GM19351 (cell line): Measurements from ENCODE around the gene FHL2.

ENCODE experiments used
- ATAC-seq: cut with Tn5 transposase; IDR thresholded peaks from one replicate; pipeline ENCODE4 v1.9.1; 2021; ENCODE audit warnings: mild to moderate bottlenecking, moderate library complexity; ENCODE audit not compliant: unreplicated experiment

Gene FHL2

DNA sequence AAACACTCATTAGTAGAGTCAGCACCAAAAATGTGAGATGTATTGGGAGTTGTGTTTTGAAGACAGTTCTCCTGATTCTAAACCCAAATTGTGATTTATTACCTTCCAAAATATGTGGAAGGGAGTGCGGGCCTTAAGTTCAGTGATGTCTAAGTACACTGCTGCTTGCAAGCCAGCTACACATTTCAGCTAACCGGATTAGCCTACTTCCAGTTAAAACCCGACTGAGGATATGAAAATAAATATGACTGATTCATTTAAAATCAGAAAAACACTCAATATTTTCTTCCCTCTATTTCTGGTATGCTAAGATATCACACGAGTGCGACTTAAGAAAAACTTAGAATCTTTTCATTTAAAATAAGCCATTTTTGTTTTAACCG, 907 bp downstream of the FHL2 start:
- no peak for ATAC-seq

DNA sequence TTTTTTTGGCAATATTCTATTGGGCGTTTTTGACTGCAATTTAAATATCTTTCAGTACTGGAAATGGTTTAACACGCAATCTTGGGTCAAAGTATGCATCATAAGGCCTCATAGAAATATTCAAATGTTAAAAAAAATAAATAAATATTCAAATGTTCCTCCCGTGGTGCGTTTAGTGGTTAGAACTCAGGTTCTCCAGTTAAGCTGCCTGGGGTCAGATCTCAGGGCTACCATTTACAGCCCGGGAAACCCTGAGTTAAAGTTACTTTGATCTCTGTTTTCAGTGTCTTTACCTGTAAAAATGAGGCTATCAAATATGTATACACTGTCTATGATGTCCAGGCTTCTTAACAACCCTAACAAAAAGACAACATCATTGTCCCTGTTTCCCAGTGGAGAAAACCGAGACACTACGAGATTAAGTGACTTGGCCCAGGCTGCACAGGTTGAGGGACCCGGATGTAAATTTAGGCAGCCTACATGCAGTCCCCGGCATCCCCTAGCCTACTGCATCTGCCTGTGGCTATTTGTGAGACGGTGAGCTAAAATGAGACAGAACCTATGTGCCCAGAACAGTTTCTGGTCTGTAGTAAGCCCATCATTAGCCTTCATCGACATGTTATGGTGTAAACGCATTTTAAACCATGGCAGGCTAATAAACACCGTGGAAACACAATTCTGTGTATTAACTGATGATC, 1.7 kb downstream of the FHL2 start:
- no peak for ATAC-seq

- ATAC-seq = no peak
These were observed 2.4 kb downstream of the FHL2 start for GRCh38 chr2:105396254-105397024.

DNA sequence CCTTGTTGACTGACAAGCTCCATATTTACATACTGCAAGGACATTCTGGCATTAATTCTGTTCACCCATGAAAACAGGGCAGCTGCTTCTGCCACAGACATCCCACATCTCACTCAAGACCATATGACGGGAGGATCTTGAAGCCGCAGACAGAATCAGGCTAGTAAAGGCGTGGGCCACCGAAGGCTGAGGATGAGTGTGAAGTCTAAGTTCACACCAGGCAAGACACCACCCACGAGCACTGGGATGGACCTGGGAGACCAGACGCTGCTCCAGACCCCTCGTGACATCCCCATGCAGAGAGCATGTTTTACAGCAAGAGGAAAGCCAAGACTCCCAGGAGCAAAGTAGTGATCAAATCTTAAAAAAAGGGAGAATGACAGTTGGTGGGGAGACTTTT, 3.2 kb downstream of the FHL2 start:
- no peak for ATAC-seq

DNA sequence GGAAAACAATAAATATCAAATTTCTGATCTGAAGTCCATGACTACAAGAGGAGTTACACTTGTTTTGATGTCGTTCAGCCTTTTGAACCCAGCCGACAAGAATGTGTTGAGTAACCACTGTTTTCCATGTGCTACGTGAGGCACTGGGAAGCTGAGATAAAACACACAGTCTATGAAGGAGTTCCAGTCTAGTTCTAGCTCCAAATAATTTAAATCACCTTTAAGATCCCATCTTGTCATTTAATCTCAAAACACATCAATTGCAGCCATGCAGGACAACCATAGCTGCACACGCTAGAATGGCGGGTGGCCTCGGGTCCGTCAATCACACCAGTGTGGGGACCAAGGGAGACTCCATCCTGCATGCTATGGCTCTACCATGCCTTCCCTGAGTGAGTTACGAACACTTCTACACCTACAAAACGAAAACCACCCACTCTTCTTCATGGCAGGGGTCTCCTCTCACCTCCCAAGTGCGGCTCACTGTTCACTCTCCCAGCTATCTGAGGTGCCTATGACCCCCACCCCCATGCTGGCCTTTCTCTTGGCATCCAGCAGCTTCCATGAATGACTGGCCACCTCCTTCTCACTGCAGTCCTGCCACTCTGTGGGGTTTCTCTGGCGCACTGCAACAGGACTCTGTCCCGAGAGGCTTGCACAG, 3.8 kb downstream of the FHL2 start:
- no peak for ATAC-seq

- no peak for ATAC-seq
These were observed 5.3 kb downstream of the FHL2 start for GRCh38 chr2:105393373-105394055.

GRCh38 chr2:105391763-105392662, 6.8 kb downstream of the FHL2 start:
- ATAC-seq = no peak

DNA sequence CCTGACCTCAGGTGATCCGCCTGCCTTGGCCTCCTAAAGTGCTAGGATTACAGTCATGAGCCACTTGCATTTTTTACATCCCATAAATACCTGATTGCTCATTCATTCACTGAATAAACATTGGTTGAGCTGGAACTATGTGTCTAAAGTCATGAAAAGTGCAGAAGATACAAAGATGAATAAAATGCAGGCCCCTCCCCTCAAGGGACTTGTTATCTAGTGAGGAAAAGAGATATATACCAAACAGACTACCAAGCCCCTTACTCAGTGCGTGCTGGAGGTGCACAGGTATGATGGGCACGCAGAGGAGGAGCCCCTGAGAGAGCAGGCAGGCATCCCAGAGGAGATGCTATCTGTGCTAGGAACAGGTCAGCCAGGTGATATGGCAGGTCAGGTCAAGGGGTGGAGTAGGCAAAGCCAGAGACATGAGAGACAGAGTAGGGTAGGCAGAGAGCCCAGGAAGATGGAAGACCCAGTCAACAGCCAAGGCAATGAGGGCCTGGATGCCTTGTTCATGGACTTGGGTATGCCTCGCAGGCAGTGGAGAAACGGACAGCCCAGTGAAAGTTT, 7.7 kb downstream of the FHL2 start:
- ATAC-seq = no peak

DNA sequence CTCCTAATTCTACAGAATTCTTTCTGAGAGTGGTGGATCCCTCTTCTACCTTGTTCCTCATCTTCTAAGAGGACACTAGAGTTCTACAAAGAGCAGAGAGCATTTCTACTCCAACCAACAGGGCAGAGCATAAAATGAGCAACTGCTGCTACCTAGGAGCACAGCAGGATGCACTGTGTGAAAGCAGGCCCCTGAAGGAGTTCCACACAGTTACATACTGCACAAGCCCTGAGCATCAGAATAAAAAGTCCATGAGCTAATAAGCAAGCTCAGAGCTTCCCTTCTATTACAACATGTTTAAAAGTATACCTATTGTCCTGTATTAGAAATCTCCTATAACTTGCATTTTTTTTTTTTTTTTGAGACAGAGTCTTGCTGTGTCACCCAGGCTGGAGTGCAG, 8.4 kb downstream of the FHL2 start:
- ATAC-seq = no peak

- ATAC-seq = no peak
These were observed 9.9 kb downstream of the FHL2 start for GRCh38 chr2:105388971-105389381.

DNA sequence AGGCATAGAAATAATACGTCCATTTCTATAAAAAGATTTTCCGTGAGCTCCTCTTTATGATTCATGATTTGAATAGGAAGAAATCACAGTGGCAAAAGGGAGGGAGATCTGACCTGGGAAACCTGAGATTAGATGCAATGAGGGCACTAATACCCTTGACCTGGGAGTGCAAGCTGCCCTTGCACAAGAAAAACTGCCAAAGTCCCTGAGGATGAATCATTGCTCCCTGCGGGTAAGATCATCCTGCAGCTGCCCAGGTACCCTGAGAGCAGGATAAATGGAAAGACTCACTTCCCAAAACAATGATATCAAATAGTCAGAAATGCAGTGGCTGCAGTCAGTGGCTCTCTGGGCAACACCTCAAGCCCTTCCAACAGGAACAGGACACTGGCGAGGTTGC, 11.6 kb downstream of the FHL2 start:
- ATAC-seq = no peak

GRCh38 chr2:105385731-105386540, 12.9 kb downstream of the FHL2 start:
- no peak for ATAC-seq

DNA sequence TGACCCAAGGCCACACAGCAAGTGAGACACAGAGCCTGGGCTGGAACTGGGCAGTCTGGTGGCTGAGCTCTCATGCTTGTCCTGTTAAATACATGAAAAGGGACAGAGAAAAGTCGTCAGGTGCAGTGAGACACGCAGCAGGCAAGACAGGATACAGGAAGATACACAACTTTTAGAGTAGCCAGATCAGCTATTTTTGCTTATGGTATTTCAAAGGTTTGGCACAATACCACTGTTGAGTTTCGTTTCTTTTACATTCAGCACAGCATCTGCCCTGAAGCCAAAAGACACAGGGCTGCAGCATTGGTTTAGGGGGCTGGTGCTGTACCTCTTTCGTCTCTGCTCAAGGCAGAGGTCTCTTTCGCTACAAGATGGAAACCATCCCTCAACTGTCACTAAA, 14.0 kb downstream of the FHL2 start:
- no peak for ATAC-seq

DNA sequence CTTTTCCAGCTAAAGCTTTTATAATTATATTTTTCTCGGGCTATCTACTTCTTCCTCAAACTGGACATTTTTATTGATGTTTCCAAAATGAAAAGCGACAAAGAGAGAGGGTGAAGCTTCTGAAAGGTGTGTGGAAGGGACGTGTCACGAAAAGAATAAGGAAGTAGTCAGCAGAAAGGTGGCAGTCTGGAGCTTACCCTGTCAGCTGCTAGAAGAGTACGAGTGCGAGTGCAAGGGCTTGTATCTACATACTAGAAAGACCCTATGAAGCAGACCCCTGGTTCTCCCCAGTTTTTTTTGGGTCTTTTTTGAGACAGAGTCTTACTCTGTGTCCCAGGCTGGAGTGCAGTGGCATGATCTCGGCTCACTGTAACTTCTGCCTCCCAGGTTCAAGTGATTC, 14.6 kb downstream of the FHL2 start:
- no peak for ATAC-seq

- ATAC-seq = no peak
These were observed 15.3 kb downstream of the FHL2 start for GRCh38 chr2:105383432-105384166.

DNA sequence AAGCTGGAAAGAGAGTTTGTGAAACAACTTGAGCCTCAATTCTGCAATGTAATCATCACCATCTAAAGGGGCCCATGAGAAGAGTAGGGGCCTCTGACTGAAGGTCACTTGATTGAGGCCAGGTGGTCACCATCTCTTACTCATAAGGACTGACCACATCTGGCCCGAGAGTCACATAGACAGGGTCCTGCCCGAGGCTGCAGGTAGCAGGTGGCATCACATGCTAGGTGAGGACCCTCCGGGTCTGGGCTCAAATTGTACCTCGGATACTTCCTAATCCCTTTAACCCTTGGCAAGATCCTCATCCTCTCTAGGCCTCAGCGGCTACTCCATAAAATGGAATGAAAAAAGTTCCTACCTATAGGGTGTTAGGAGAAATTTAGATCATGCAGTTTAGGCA, 16.7 kb downstream of the FHL2 start:
- ATAC-seq = no peak

DNA sequence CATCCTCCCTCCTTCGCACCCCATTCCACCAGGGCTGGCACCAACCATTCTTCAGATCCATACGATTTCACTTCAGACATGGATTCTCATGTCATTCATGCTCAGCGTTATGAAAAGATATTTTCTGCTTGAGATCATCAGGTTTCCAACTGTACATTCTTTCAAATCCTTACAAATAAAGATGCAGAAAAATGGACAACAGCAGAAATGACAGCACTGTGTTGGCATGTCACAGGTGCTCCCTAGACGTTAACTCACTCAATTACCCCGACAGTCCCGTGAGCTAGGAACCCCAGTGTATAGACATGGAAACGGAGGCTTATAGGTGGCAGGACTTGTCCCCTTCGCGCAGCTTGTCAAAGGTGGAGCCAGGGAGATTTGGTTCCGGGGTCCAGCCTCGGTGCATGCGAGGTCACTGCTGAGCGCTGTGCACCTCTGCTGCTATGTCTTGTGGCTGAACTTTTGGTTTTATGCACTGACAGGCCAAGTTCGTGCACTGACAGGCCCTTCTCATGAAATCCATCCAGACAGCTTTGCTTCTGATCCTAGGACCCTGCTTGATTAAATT, 17.7 kb downstream of the FHL2 start:
- no peak for ATAC-seq

- ATAC-seq = no peak
These were observed 18.3 kb downstream of the FHL2 start for GRCh38 chr2:105380432-105381100.
